HL-60 (cell line): ENCODE results near the gene KRT77.

Source experiments
- CTCF ChIP-seq: IDR thresholded peaks from one replicate; pipeline ENCODE4 v1.5.1; 2011; ENCODE audit warnings: low read length, control low read depth, inconsistent platforms; ENCODE audit not compliant: insufficient read depth
- GABPA ChIP-seq: IDR thresholded peaks from 2 replicates; pipeline ENCODE4 v1.6.1; 2012; ENCODE audit warnings: low read depth
- POLR2AphosphoS5 ChIP-seq: IDR thresholded peaks from 2 replicates; pipeline ENCODE4 v1.6.1; 2012; ENCODE audit warnings: low read depth
- REST ChIP-seq: IDR thresholded peaks from 2 replicates; pipeline ENCODE4 v1.6.1; 2012; ENCODE audit warnings: low read depth; ENCODE audit not compliant: insufficient replicate concordance
- SPI1 ChIP-seq: IDR thresholded peaks from 2 replicates; pipeline ENCODE4 v1.6.1; 2012; ENCODE audit warnings: low read depth, mild to moderate bottlenecking, borderline replicate concordance

- TF ChIP-seq CTCF = no peak
- TF ChIP-seq POLR2AphosphoS5 = no peak
- no peak for TF ChIP-seq GABPA
- no peak for TF ChIP-seq REST
- no peak for TF ChIP-seq SPI1
Measured at GRCh38 chr12:52721838-52722470, 18.6 kb upstream of the KRT77 start.
